ENCODE results near the gene YKT6.

The YKT6 gene

GRCh38 chr7:44232901-44233715, 32.3 kb downstream of the YKT6 start:
- DNase-seq (ENCODE audit: low spot score) = no peak

GRCh38 chr7:44235066-44235465, 34.3 kb downstream of the YKT6 start:
- no peak for DNase-seq (ENCODE audit: low spot score)

- no peak for DNase-seq (ENCODE audit: low spot score)
Observed at GRCh38 chr7:44235582-44236332, 35.0 kb downstream of the YKT6 start.

GRCh38 chr7:44236333-44236728, 35.6 kb downstream of the YKT6 start:
- peak; percentile 63 for DNase-seq (ENCODE audit: low spot score)

- no peak for DNase-seq (ENCODE audit: low spot score)
Observed at GRCh38 chr7:44237696-44238095, 36.9 kb downstream of the YKT6 start.

- DNase-seq (ENCODE audit: low spot score) = no peak
Observed at GRCh38 chr7:44238116-44238695, 37.4 kb downstream of the YKT6 start.

GRCh38 chr7:44239361-44239760, 38.6 kb downstream of the YKT6 start:
- DNase-seq (ENCODE audit: low spot score) = no peak

GRCh38 chr7:44240376-44240775, 39.6 kb downstream of the YKT6 start:
- no peak for DNase-seq (ENCODE audit: low spot score)

GRCh38 chr7:44240983-44241510, 40.3 kb downstream of the YKT6 start:
- DNase-seq (ENCODE audit: low spot score) = peak; percentile 91

GRCh38 chr7:44242091-44242490, 41.3 kb downstream of the YKT6 start:
- DNase-seq (ENCODE audit: low spot score) = no peak

GRCh38 chr7:44244282-44244681, 43.5 kb downstream of the YKT6 start:
- peak; percentile 85 for DNase-seq (ENCODE audit: low spot score)

GRCh38 chr7:44246396-44247113, 45.8 kb downstream of the YKT6 start:
- no peak for DNase-seq (ENCODE audit: low spot score)

GRCh38 chr7:44247868-44248651, 47.3 kb downstream of the YKT6 start:
- no peak for DNase-seq (ENCODE audit: low spot score)

- DNase-seq (ENCODE audit: low spot score) = no peak
Observed at GRCh38 chr7:44249639-44250234, 49.0 kb downstream of the YKT6 start.

GRCh38 chr7:44251269-44251668, 50.5 kb downstream of the YKT6 start:
- no peak for DNase-seq (ENCODE audit: low spot score)

GRCh38 chr7:44251881-44252280, 51.1 kb downstream of the YKT6 start:
- DNase-seq (ENCODE audit: low spot score) = no peak

GRCh38 chr7:44256459-44256858, 55.7 kb downstream of the YKT6 start:
- no peak for DNase-seq (ENCODE audit: low spot score)

GRCh38 chr7:44257213-44257612, 56.4 kb downstream of the YKT6 start:
- DNase-seq (ENCODE audit: low spot score) = no peak

GRCh38 chr7:44257618-44258422, 57.0 kb downstream of the YKT6 start:
- DNase-seq (ENCODE audit: low spot score) = no peak

- no peak for DNase-seq (ENCODE audit: low spot score)
Observed at GRCh38 chr7:44258423-44258760, 57.6 kb downstream of the YKT6 start.

Measured in iPS-NIHi11 (cell line).